CMK (cell line): ENCODE data around the gene GRK3.

ENCODE experiments used
- DNase-seq: peaks from one replicate; pipeline ENCODE4 v3.0.0-alpha.2; 2010; ENCODE audit warnings: low read depth

Gene GRK3

DNA sequence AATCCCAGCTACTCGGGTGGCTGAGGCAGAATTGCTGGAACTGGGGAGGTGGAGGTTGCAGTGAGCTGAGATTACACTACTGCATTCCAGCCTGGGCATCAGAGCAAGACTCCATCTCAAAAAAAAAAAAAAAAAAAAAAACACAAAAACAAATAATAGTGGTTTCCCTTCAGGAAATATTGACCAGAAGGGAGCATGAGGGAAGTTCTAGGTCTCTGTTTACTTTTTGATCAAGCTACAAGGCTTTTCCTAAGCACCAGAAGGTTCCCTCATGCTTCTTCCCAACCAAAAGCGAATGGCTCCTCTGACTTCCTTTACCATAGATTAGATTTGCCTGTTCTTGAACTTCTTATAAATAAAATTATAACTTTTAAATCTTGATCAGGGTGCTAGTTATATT, 195.8 kb downstream of the GRK3 start:
- no peak for DNase-seq

DNA sequence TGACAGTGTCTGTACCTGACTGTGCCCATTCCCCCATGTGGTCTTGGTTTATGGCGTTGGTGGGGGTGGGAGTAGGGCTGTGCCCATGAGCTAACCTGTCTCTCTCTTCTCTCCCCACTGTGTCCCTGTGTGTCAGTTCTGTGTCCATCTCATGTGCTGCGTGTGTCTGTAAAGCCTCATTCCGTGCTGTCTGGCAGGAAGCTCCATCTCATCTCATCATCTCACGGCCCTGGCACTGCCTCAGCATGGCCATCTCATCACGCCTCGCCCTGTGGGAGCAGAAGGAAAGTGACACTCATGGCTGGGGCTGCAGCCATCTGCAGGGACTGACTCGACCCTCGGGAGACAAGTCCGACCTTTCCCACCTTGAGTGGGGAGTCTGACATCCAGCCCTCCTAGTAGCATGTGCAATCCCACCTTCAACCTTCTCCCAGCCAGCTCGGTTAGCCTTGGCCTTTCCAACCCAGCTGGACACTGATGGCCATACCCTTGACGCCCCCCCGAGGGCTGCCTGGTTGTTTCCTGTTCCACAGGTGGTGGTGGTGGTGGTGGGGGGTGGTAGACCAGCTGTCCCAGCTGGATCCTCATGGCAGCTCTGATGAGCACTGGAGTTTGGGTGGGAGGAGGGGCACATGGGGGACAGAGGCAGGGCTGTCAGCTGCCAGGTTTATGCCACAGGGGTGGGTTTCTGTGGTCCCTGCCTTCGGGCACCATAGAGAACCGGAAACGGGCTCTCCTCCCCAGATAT, 196.5 kb downstream of the GRK3 start:
- DNase-seq, result no peak

GRCh38 chr22:25762147-25762546, 197.7 kb downstream of the GRK3 start:
- peak; percentile 68 for DNase-seq

DNA sequence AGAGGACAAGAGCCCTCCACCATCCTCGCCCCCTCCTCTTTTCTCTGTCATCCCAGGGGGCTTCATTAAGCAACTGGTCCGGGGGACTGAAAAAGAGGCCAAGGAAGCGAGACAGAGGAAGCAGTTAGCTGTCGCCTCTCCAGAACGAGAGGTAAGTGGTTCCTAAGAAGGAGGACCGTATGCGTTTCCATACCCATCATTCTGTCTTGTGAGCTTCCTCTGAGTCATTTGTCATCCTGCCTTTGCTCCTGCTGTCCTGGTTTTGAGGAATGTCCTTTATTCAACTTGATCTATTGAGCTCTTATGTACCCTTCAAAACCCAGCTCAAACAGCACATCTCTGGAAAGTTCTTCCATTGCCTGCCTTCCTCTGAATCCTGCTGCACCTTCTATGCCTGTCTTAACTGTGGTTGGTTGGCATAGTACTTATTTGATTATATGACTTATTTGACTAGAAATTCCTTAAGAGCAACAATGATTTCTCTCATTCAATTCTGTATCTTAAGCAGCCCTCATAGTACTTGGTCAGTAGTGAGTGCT, 198.8 kb downstream of the GRK3 start:
- no peak for DNase-seq

DNA sequence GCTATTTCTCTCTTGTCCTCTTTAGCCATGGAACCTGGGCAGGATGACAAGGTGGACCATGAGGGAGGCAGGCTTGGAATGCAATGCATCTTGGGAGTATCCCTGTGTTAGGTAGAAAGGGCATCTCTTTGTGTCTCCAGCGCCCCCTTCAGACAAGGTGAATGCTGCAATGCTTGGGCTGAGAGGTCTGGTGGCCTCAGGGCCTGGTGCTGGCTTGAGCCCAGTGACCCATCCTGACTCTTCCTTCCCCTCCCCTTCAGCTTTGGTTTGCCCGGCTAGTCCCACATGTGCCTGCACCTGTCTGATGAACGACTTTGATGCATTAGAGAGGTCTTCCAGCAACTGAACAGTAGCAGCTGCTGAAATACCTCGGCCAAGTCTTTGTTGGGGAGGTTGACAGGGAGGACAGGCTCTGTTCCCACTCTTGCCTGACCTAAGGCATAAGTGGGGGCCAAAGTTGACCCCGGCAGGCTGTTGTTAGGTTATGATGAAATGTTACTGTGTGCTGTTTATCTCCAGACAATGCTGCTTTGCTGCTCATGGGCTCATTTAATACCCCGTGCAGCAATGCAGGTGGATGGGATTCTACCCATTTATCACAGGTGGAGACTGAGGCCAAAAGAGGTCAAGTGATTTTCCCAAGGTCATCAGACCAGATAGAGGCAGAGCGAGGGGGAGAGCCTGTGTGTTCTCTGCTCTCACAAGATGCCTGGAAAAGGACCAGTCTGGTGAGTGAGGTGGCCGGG, 200.0 kb downstream of the GRK3 start:
- DNase-seq, result no peak

- no peak for DNase-seq
Observed at GRCh38 chr22:25765016-25765367, 200.5 kb downstream of the GRK3 start.

DNA sequence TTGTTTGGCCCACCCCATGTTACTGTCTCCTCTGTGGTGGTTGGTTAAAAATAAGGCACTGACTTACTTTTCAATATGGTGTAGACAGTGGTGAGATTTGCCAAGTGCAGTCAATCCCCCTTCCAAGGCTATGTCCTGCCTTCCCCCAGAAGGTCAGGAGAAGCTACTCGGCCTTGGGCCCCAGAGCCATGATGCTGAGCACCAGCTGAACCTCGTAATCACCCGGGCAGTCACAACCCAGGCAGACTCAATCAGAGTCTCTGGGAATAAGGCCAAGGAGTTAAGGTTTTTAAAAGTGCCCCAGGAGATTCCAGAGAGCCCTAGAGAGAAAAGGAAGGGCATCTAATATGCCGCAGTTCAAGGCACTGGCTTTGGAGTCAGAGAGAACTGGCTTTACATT, 201.3 kb downstream of the GRK3 start:
- DNase-seq, result no peak

DNA sequence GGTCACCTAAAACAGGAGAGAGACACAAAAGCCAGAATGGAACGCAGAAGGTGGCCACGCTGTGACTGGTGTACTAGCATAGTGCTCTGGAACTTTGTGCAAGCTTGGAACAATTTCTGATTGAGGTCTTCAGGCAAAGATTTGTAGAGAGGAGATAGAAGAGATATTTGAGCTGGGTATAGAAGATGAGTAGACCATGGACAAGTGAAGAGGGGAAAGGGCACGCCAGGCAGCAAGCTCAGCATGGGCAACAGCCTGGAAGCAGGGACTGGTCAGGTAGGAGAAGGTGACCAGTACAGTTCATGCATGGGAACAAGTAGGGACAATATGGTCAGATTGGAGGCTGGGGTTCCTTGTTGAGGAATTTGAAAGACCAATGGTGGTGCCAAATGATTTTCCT, 201.9 kb downstream of the GRK3 start:
- DNase-seq, result no peak

DNA sequence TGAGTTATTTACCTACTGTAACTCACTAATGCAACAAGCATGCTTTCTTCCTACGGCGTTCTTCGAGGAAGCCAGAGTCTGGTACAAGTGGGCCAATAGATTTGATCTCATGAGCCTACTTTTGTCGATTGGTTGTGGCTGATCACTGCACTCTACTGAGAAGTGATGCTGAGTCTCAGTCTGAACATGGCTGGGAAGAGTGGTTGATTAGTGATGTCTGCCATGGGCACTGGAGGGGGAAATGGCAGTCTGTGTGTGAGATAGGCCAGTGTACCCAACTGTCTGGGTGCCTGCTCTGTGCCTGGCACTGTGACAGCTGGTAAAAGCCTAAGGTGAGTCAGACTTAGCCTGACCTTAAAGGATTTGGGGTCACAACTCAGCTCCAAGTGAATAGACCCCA, 205.9 kb downstream of the GRK3 start:
- DNase-seq, result no peak

DNA sequence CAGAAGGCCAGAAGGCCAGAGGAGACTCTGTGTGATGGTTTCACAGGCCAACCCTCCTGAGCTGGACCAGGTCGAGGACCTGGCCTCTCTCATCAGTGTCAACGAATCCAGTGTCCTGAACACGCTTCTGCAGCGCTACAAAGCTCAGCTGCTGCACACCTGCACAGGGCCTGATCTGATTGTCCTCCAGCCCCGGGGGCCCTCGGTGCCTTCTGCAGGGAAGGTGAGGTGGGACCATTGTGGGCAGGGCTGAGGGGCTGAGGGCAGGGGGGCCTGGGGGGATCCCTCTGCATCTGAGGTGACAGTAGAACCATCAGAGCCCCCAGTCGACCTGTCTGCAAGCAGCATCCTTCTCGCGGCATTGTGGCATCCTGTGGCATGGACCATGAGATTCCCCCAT, 207.8 kb downstream of the GRK3 start:
- no peak for DNase-seq

GRCh38 chr22:25774575-25775026, 210.1 kb downstream of the GRK3 start:
- no peak for DNase-seq

GRCh38 chr22:25775531-25775930, 211.1 kb downstream of the GRK3 start:
- DNase-seq, result no peak

DNA sequence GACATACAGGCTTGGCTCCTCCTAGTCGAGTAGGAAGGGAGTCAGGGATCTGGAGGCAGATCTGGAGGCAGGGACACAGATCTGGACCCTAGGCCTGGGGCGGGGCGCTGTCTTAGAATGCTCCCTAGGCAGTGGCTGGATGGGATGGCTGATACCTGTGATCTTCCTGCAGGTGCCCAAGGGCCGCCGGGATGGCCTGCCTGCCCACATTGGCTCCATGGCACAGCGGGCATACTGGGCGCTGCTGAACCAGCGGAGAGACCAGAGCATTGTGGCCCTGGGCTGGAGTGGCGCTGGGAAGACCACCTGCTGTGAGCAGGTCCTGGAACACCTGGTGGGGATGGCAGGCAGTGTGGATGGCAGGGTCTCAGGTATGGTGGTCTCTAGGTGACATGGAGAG, 212.9 kb downstream of the GRK3 start:
- no peak for DNase-seq

GRCh38 chr22:25777870-25778269, 213.4 kb downstream of the GRK3 start:
- no peak for DNase-seq
